ENCODE data around the gene PEMT.
A peak's percentile ranks its signal among the peaks of the same experiment; 100 is the strongest.

The PEMT gene

DNA sequence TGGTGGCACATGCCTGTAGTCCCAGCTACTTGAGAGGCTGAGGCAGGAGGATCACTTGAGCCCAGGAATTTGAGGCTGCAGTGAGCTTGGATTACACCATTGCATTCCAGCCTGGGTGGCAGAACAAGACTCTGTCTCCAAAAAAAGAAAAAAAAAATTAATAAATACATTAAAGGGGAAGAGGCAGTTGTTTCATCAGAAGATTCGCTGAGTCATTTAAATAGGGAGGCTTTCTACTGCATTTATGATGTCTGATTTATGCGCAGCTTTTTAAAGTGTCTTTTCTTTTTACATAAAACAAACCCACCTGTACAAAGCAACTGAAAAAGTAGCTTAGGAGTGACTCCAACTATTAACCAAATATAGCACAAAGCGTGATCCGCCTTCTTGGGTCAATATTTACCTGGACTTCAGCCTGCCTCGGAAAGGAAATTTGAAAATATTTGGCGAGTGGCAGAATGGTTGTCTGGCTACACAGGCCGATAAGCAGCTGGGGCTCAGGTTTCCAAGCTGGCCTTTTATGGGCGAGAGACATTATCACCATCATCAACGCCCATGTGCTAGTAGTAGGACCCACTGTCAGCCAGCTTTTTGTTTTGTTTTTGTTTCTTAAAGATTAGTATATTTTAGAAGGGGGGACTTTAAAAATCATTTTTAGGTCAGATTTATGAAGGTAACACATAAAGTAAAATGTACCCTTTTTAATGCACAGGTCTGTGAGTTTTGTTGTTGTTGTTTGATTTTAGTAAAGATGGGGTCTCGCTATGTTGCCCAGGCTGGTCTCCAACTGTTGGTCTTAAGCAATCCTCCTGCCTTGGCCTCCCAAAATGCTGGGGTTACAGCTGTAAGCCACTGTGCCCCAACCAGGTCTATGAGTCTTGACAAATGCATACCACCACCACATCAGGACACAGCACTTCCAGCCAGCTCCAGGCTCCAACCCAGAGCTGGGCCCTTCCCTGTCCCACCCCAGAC, 52.8 kb downstream of the PEMT start:
- no peaks in the 10 kb centered on the region for H3K9me3 ChIP-seq (ENCODE audit: control insufficient read depth, low read length)
- no peak overlapping the region for H3K4me3 ChIP-seq (ENCODE audit: low read length)
- no peak overlapping the region for H3K9ac ChIP-seq (ENCODE audit: low read length)
- peaks cover 14% of the 10 kb centered on the region for H3K36me3 ChIP-seq (ENCODE audit: control insufficient read depth, insufficient read depth, low read length, severe bottlenecking)
- no peaks in the 10 kb centered on the region for H3K27me3 ChIP-seq (replicated peaks; ENCODE audit: control insufficient read depth, insufficient read depth, low read length)
- DNase-seq (ENCODE audit: low read depth): peak; percentile 3
- peaks cover 9% of the 10 kb centered on the region for H3K4me1 ChIP-seq (ENCODE audit: control insufficient read depth, insufficient read depth, low read length)

GRCh38 chr17:17537311-17538099, 54.0 kb downstream of the PEMT start:
- Histone ChIP-seq H3K36me3 (ENCODE audit: control insufficient read depth, insufficient read depth, low read length, severe bottlenecking) (peaks cover 7% of the 10 kb centered on the region), H3K27me3 (replicated peaks; ENCODE audit: control insufficient read depth, insufficient read depth, low read length) (no peaks in the 10 kb centered on the region), H3K9me3 (ENCODE audit: control insufficient read depth, low read length) (no peaks in the 10 kb centered on the region), H3K4me3 (ENCODE audit: low read length) (no peak overlapping the region), H3K4me1 (ENCODE audit: control insufficient read depth, insufficient read depth, low read length) (peaks cover 8% of the 10 kb centered on the region), H3K9ac (ENCODE audit: low read length) (no peak overlapping the region)
- DNase-seq (ENCODE audit: low read depth): no peak

- Histone ChIP-seq H3K36me3 (ENCODE audit: control insufficient read depth, insufficient read depth, low read length, severe bottlenecking) (peaks cover 7% of the 10 kb centered on the region), H3K4me3 (ENCODE audit: low read length) (no peak overlapping the region), H3K27me3 (replicated peaks; ENCODE audit: control insufficient read depth, insufficient read depth, low read length) (no peaks in the 10 kb centered on the region), H3K9me3 (ENCODE audit: control insufficient read depth, low read length) (no peaks in the 10 kb centered on the region), H3K4me1 (ENCODE audit: control insufficient read depth, insufficient read depth, low read length) (peaks cover 8% of the 10 kb centered on the region), H3K9ac (ENCODE audit: low read length) (no peak overlapping the region)
- DNase-seq (ENCODE audit: low read depth): no peak
Measured at GRCh38 chr17:17536702-17537101, 54.8 kb downstream of the PEMT start.

- Histone ChIP-seq H3K36me3 (ENCODE audit: control insufficient read depth, insufficient read depth, low read length, severe bottlenecking) (peaks cover 7% of the 10 kb centered on the region), H3K4me1 (ENCODE audit: control insufficient read depth, insufficient read depth, low read length) (peaks cover 8% of the 10 kb centered on the region), H3K9me3 (ENCODE audit: control insufficient read depth, low read length) (no peaks in the 10 kb centered on the region), H3K27me3 (replicated peaks; ENCODE audit: control insufficient read depth, insufficient read depth, low read length) (no peaks in the 10 kb centered on the region), H3K9ac (ENCODE audit: low read length) (no peak overlapping the region), H3K4me3 (ENCODE audit: low read length) (no peak overlapping the region)
- DNase-seq (ENCODE audit: low read depth): peak; percentile 40
Measured at GRCh38 chr17:17535957-17536356, 55.6 kb downstream of the PEMT start.

DNA sequence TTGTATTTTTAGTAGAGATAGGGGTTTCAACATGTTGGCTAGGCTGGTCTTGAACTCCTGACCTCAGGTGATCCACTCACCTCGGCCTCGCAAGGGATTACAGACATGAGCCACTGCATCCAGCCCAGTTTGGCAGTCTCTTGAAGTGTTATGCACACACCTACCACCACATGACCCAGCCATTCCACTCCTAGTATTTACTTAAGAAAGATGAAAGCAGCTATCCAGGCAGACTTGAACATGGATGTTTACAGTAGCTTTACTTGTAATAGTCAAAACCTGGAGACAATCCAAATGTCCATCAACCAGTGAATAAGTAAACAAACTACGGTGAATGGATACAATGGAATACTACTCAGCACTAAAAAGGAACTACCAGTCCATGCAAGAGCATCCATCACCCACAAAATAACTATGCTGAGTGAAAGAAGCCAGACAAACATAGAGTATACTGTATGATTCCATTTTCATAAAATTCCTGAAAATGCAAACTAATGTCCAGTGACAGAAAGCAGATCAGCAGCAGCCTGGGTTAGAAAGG, 57.5 kb downstream of the PEMT start:
- no peak for DNase-seq (ENCODE audit: low read depth)
- no peaks in the 10 kb centered on the region for H3K27me3 ChIP-seq (replicated peaks; ENCODE audit: control insufficient read depth, insufficient read depth, low read length)
- H3K9ac ChIP-seq (ENCODE audit: low read length): no peak overlapping the region
- no peak overlapping the region for H3K4me3 ChIP-seq (ENCODE audit: low read length)
- peaks cover 8% of the 10 kb centered on the region for H3K4me1 ChIP-seq (ENCODE audit: control insufficient read depth, insufficient read depth, low read length)
- no peaks in the 10 kb centered on the region for H3K9me3 ChIP-seq (ENCODE audit: control insufficient read depth, low read length)
- H3K36me3 ChIP-seq (ENCODE audit: control insufficient read depth, insufficient read depth, low read length, severe bottlenecking): peaks cover 7% of the 10 kb centered on the region

- peaks cover 4% of the 10 kb centered on the region for H3K36me3 ChIP-seq (ENCODE audit: control insufficient read depth, insufficient read depth, low read length, severe bottlenecking)
- H3K9ac ChIP-seq (ENCODE audit: low read length): no peak overlapping the region
- no peaks in the 10 kb centered on the region for H3K9me3 ChIP-seq (ENCODE audit: control insufficient read depth, low read length)
Measured at GRCh38 chr17:17532991-17533390, 58.5 kb downstream of the PEMT start.

DNA sequence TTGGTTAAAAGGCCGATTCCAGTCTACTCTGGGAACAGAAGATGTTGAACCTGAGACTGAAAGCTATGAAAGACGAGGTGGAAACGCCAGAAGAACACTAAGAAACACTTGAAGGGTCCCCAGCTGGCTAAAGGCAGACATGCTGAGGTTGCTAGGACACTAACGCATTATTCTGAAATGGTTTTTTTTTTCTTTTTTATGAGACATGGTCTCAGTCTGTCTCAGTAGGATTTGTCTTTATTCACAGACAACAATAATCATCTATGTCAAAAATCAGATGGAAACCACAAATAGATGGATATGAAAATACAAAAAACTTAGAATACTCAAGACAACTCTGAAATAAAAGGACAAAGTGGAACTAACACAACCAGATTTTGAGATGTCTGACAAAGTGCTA, 60.4 kb downstream of the PEMT start:
- Histone ChIP-seq H3K4me3 (ENCODE audit: low read length) (no peak overlapping the region), H3K4me1 (ENCODE audit: control insufficient read depth, insufficient read depth, low read length) (peaks cover 6% of the 10 kb centered on the region)

More at GRCh38 chr17:17532991-17533390, 58.5 kb downstream of the PEMT start:
- H3K4me1 ChIP-seq (ENCODE audit: control insufficient read depth, insufficient read depth, low read length): peaks cover 6% of the 10 kb centered on the region
- no peak overlapping the region for H3K4me3 ChIP-seq (ENCODE audit: low read length)
- no peaks in the 10 kb centered on the region for H3K27me3 ChIP-seq (replicated peaks; ENCODE audit: control insufficient read depth, insufficient read depth, low read length)
- DNase-seq (ENCODE audit: low read depth): no peak

DNA sequence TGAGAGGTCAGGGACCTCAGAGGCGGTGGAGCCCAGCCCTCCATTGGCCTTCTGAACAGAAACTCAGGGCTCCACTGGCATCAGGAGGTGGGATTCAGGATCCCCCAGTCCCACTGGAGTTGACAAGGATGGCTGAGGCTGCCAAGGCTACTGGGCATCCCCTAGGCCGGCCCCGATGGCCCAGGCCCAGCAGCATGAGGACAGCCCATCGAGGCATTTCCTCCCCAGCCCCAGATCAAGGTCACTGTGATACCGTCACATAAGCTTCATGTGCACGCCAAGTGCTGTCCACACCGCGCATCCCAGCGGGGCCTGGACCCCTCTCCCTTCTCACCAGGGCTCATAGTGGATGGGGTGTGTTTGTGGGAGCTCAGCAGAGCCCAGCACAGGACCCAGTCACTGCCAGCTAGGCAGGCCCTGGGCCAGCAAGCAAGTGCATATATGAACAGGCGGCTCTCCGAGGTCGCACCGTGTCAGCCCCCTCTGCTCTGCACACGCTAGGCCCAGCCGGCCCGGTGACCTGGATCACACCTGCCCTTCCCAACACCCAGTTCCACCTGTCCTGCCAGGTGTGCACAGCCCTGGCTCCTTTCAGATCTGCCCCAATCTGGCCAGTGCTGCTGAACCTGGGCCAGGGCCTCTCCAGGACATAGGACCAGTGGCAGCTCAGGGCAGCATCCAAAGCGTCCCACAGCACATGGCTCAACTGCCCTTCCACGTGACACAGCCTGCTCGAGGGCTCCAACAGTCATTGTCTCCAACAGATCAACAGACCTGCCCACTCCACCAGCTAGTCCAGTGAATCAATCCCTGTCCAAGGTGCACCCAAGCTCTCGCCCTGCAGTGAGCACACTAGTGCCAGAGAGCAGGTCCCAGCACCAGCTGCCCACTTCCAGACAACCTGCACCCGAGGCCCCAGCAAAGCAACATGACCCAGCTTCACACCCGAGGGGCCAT, 62.5 kb downstream of the PEMT start:
- Histone ChIP-seq H3K9me3 (ENCODE audit: control insufficient read depth, low read length) (no peaks in the 10 kb centered on the region), H3K27me3 (replicated peaks; ENCODE audit: control insufficient read depth, insufficient read depth, low read length) (no peaks in the 10 kb centered on the region), H3K4me3 (ENCODE audit: low read length) (no peak overlapping the region), H3K36me3 (ENCODE audit: control insufficient read depth, insufficient read depth, low read length, severe bottlenecking) (peaks cover 2% of the 10 kb centered on the region), H3K4me1 (ENCODE audit: control insufficient read depth, insufficient read depth, low read length) (peaks cover 4% of the 10 kb centered on the region), H3K9ac (ENCODE audit: low read length) (no peak overlapping the region)
- no peak for DNase-seq (ENCODE audit: low read depth)

More for the DNA sequence above, 60.4 kb downstream of the PEMT start:
- H3K27me3 ChIP-seq (replicated peaks; ENCODE audit: control insufficient read depth, insufficient read depth, low read length): no peaks in the 10 kb centered on the region
- no peaks in the 10 kb centered on the region for H3K9me3 ChIP-seq (ENCODE audit: control insufficient read depth, low read length)
- no peak for DNase-seq (ENCODE audit: low read depth)
- no peaks in the 10 kb centered on the region for H3K36me3 ChIP-seq (ENCODE audit: control insufficient read depth, insufficient read depth, low read length, severe bottlenecking)
- no peak overlapping the region for H3K9ac ChIP-seq (ENCODE audit: low read length)

DNA sequence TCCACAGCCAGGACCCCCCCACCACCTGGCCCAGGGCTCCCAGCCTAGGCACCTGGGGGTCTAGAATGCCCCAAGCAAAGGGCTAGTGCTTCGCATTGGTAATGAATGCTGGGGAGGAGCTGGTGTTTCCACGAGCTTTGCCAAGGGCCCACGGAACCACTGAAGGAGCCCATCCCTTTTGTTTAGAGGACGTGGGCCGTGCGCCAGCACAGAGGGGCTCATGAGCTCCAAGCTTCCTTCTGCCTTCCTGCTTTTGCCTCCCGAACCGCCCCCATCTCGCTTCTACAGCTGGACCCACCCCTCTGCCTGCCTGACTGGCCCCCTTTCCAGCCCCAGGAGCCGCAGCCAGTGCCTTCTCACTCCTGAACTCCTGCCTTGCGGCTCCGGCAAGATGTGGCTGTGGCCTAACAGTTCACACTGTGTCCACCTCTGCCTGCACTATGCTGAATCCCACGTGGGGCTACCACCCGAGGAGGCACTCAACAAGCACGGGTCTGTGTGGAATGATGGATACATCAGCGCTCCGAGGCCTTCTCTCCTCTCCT, 63.5 kb downstream of the PEMT start:
- peaks cover 4% of the 10 kb centered on the region for H3K4me1 ChIP-seq (ENCODE audit: control insufficient read depth, insufficient read depth, low read length)
- no peaks in the 10 kb centered on the region for H3K27me3 ChIP-seq (replicated peaks; ENCODE audit: control insufficient read depth, insufficient read depth, low read length)
- no peak overlapping the region for H3K4me3 ChIP-seq (ENCODE audit: low read length)
- H3K9me3 ChIP-seq (ENCODE audit: control insufficient read depth, low read length): no peaks in the 10 kb centered on the region
- peaks cover 3% of the 10 kb centered on the region for H3K36me3 ChIP-seq (ENCODE audit: control insufficient read depth, insufficient read depth, low read length, severe bottlenecking)
- no peak overlapping the region for H3K9ac ChIP-seq (ENCODE audit: low read length)
- DNase-seq (ENCODE audit: low read depth): no peak

- no peak for DNase-seq (ENCODE audit: low read depth)
- Histone ChIP-seq H3K4me3 (ENCODE audit: low read length) (no peak overlapping the region), H3K4me1 (ENCODE audit: control insufficient read depth, insufficient read depth, low read length) (peaks cover 4% of the 10 kb centered on the region), H3K36me3 (ENCODE audit: control insufficient read depth, insufficient read depth, low read length, severe bottlenecking) (peaks cover 3% of the 10 kb centered on the region), H3K27me3 (replicated peaks; ENCODE audit: control insufficient read depth, insufficient read depth, low read length) (no peaks in the 10 kb centered on the region), H3K9ac (ENCODE audit: low read length) (no peak overlapping the region), H3K9me3 (ENCODE audit: control insufficient read depth, low read length) (no peaks in the 10 kb centered on the region)
Measured at GRCh38 chr17:17527534-17527933, 64.0 kb downstream of the PEMT start.
